MM.1S (cell line): ENCODE data around the gene CBX6.

Experiments
- DNase-seq: peaks from one replicate; pipeline ENCODE4 v3.0.0-alpha.2; 2015
- H2AFZ ChIP-seq: fragments of 300-600 bp; sonication (generic); 2 replicates; pipeline ENCODE4 v1.6.0; 2016; ENCODE audit warnings: antibody characterized with exemption, low read length
- H3F3A ChIP-seq: fragments of 300-600 bp; sonication (generic); 2 replicates; pipeline ENCODE4 v1.6.1; 2016; ENCODE audit warnings: mild to moderate bottlenecking, antibody characterized with exemption, low read length, moderate library complexity, mixed read lengths; ENCODE audit not compliant: insufficient read depth
- H3K27ac ChIP-seq: fragments of 300-600 bp; sonication (generic); 2 replicates; pipeline ENCODE4 v1.5.1; 2016; ENCODE audit warnings: mild to moderate bottlenecking, low read length
- H3K27me3 ChIP-seq: fragments of 300-600 bp; sonication (generic); replicated peaks from 2 replicates; pipeline ENCODE4 v1.6.0; 2016; ENCODE audit warnings: low read length; ENCODE audit not compliant: insufficient read depth
- H3K36me3 ChIP-seq: fragments of 300-600 bp; sonication (generic); replicated peaks from 2 replicates; pipeline ENCODE4 v1.6.1; 2016; ENCODE audit warnings: mild to moderate bottlenecking, low read length, mixed read lengths; ENCODE audit not compliant: insufficient read depth
- H3K4me1 ChIP-seq: fragments of 300-600 bp; sonication (generic); 2 replicates; pipeline ENCODE4 v1.6.1; 2016; ENCODE audit warnings: low read length, mixed read lengths
- H3K4me2 ChIP-seq: fragments of 300-600 bp; sonication (generic); 2 replicates; pipeline ENCODE4 v1.6.0; 2016; ENCODE audit warnings: low read depth, low read length
- H3K4me3 ChIP-seq: fragments of 300-600 bp; sonication (generic); 2 replicates; pipeline ENCODE4 v1.5.1; 2016; ENCODE audit warnings: low read length, mixed read lengths
- H3K79me2 ChIP-seq: fragments of 300-600 bp; sonication (generic); 2 replicates; pipeline ENCODE4 v1.6.1; 2016; ENCODE audit warnings: mixed run types, low read length, mixed read lengths
- H3K9ac ChIP-seq: fragments of 300-600 bp; sonication (generic); 2 replicates; pipeline ENCODE4 v1.6.1; 2016; ENCODE audit warnings: low read length, mixed read lengths
- H3K9me2 ChIP-seq: fragments of 300-600 bp; sonication (generic); replicated peaks from 2 replicates; pipeline ENCODE4 v1.6.1; 2016; ENCODE audit warnings: mild to moderate bottlenecking, low read length, mixed read lengths; ENCODE audit not compliant: insufficient read depth
- H3K9me3 ChIP-seq: fragments of 300-600 bp; sonication (generic); replicated peaks from 2 replicates; pipeline ENCODE4 v1.6.1; 2016; ENCODE audit warnings: mild to moderate bottlenecking, low read length, mixed read lengths; ENCODE audit not compliant: insufficient read depth
- H4K20me1 ChIP-seq: fragments of 300-600 bp; sonication (generic); 2 replicates; pipeline ENCODE4 v1.6.1; 2016; ENCODE audit warnings: mild to moderate bottlenecking, low read length, moderate library complexity, mixed read lengths; ENCODE audit not compliant: insufficient read depth
- CTCF ChIP-seq: fragments of 300-600 bp; sonication (generic); IDR thresholded peaks from 2 replicates; pipeline ENCODE4 v1.5.1; 2016; ENCODE audit warnings: antibody characterized with exemption, low read length, mixed read lengths
- EZH2 ChIP-seq: fragments of 300-600 bp; sonication (generic); optimal IDR thresholded peaks from 2 replicates; pipeline ENCODE3; 2017; ENCODE audit warnings: low read depth, mild to moderate bottlenecking, antibody characterized with exemption, low read length, mixed read lengths
- EZH2phosphoT487 ChIP-seq: fragments of 300-600 bp; sonication (generic); IDR thresholded peaks from 2 replicates; pipeline ENCODE4 v1.6.1; 2018; ENCODE audit warnings: antibody characterized with exemption, low read length

Gene CBX6

DNA sequence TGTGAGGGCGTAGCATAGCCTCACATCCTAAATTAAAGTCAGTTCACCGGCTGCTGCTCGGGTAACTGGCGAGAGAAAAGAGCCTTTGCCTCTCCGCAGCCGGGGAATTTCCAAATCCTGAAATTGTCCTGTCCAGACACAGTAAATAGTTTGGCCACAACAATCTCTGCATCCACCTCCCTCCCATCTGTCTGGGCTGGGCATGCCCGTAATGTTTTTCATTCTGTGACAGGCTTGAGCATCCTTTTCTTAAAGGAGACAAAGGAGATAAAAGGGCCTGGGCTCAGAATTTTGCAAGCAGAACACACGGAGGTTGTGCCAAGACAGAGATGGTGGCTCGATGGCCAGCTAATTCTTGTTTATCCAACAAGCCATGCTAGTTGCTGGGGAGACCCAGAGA, 19.2 kb upstream of the CBX6 start:
- Histone ChIP-seq H3K27me3 (no peaks in the 10 kb centered on the region), H3K9ac (no peak overlapping the region)

DNA sequence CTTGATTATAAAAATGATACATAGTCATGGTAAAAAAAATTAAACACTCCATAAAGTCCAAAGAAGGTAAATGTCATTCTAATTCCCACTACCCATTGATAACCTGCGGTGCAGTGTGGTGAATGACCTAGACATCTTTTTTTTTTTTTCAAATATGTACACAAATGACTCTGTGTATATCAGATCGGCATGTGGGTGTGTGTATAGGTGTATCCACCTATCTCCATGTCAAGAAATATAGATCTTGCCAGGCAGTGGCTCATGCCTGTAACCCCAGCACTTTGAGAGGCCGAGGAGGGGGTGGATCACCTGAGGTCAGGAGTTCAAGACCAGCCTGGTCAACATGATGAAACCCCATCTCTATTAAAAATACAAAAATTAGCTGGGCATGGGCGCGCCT, 18.4 kb upstream of the CBX6 start:
- Histone ChIP-seq H3F3A (no peaks in the 10 kb centered on the region), H3K4me1 (no peaks in the 10 kb centered on the region), H4K20me1 (no peaks in the 10 kb centered on the region), H3K4me2 (no peak overlapping the region), H2AFZ (no peak overlapping the region), H3K36me3 (no peaks in the 10 kb centered on the region), H3K79me2 (no peaks in the 10 kb centered on the region), H3K27ac (no peak overlapping the region), H3K9ac (no peak overlapping the region), H3K9me3 (no peaks in the 10 kb centered on the region), H3K27me3 (no peaks in the 10 kb centered on the region), H3K4me3 (no peak overlapping the region), H3K9me2 (no peaks in the 10 kb centered on the region)
- TF ChIP-seq CTCF (no peak), EZH2 (no peak), EZH2phosphoT487 (no peak)
- DNase-seq = no peak

More for the DNA sequence above, 19.2 kb upstream of the CBX6 start:
- Histone ChIP-seq H3K36me3 (no peaks in the 10 kb centered on the region), H3K9me2 (no peaks in the 10 kb centered on the region), H2AFZ (no peak overlapping the region), H3K4me3 (no peak overlapping the region), H3K9me3 (no peaks in the 10 kb centered on the region), H3K79me2 (no peaks in the 10 kb centered on the region), H3K4me2 (no peak overlapping the region), H3F3A (no peaks in the 10 kb centered on the region), H3K27ac (no peak overlapping the region), H3K4me1 (no peaks in the 10 kb centered on the region), H4K20me1 (no peaks in the 10 kb centered on the region)
- no peak for TF ChIP-seq EZH2
- no peak for TF ChIP-seq EZH2phosphoT487
- no peak for TF ChIP-seq CTCF
- no peak for DNase-seq

GRCh38 chr22:38886333-38886732, 14.3 kb upstream of the CBX6 start:
- no peaks in the 10 kb centered on the region for H3K36me3 ChIP-seq
- no peaks in the 10 kb centered on the region for H4K20me1 ChIP-seq
- no peak for DNase-seq
- no peak overlapping the region for H3K4me3 ChIP-seq
- TF ChIP-seq CTCF (no peak), EZH2 (no peak), EZH2phosphoT487 (no peak)
- H2AFZ ChIP-seq = no peak overlapping the region
- H3K9me2 ChIP-seq = no peaks in the 10 kb centered on the region
- H3K27ac ChIP-seq = no peak overlapping the region
- no peak overlapping the region for H3K4me2 ChIP-seq
- H3F3A ChIP-seq = no peaks in the 10 kb centered on the region
- no peaks in the 10 kb centered on the region for H3K27me3 ChIP-seq
- H3K79me2 ChIP-seq = no peaks in the 10 kb centered on the region
- H3K9ac ChIP-seq = no peak overlapping the region
- H3K9me3 ChIP-seq = no peaks in the 10 kb centered on the region
- no peaks in the 10 kb centered on the region for H3K4me1 ChIP-seq
